IPS-18a (cell line): ENCODE results near the gene FSTL4.

ENCODE experiments used
- H3K27ac ChIP-seq: one replicate; pipeline ENCODE4 v1.5.1; 2013; ENCODE audit warnings: low read length
- H3K27me3 ChIP-seq: one replicate; pipeline ENCODE4 v1.6.1; 2013; ENCODE audit warnings: mild to moderate bottlenecking, low read length; ENCODE audit not compliant: control insufficient read depth, insufficient read depth
- H3K36me3 ChIP-seq: one replicate; pipeline ENCODE4 v1.6.1; 2013; ENCODE audit warnings: low read depth, low read length; ENCODE audit not compliant: control insufficient read depth
- H3K4me1 ChIP-seq: one replicate; pipeline ENCODE4 v1.6.1; 2013; ENCODE audit warnings: low read depth, low read length; ENCODE audit not compliant: control insufficient read depth
- H3K4me3 ChIP-seq: one replicate; pipeline ENCODE4 v1.5.1; 2013; ENCODE audit warnings: low read length
- H3K9ac ChIP-seq: one replicate; pipeline ENCODE4 v1.6.1; 2013; ENCODE audit warnings: mild to moderate bottlenecking, low read length, moderate library complexity
- H3K9me3 ChIP-seq: one replicate; pipeline ENCODE4 v1.6.1; 2013; ENCODE audit warnings: low read depth, low read length; ENCODE audit not compliant: control insufficient read depth

FSTL4 gene

GRCh38 chr5:133155326-133155969, 456.9 kb downstream of the FSTL4 start:
- no peak overlapping the region for H3K27ac ChIP-seq

DNA sequence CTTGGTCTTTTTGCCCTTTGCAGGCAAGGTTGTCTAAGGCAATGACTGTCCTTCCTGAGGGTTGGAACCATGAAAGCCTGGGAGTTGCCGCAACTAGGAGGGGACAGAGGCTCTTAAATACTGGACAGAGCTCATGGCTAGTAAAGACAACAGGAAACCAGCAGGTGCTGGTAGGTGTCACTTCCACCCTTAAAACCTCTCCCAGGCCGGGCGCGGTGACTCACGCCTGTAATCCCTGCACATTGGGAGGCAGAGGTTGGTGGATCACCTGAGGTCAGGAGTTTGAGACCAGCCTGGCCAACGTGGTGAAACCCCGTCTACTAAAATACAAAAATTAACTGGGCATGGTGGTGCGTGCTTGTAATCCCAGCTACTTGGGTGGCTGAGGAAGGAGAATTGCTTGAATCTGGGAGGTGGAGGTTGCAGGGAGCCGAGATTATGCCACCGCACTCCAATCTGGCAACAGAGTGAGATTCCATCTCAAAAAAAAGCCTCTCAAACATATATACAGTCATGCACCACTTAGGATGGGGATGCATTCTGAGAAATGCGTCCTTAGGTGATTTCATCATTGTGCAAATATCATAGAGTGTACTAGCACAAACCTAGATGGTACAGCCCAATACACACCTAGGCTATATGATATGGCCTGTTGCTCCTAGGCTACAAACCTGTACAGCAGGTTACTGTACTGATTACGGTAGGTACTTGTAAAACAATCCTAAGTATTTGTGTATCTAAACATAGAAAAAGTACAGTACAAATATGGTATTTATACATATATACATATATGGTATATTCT, 457.9 kb downstream of the FSTL4 start:
- Histone ChIP-seq H3K27ac (no peak overlapping the region), H3K9me3 (no peaks in the 10 kb centered on the region), H3K4me3 (no peak overlapping the region), H3K4me1 (no peaks in the 10 kb centered on the region), H3K27me3 (no peaks in the 10 kb centered on the region), H3K36me3 (no peaks in the 10 kb centered on the region), H3K9ac (no peak overlapping the region)

More at GRCh38 chr5:133155326-133155969, 456.9 kb downstream of the FSTL4 start:
- Histone ChIP-seq H3K4me3 (no peak overlapping the region), H3K27me3 (no peaks in the 10 kb centered on the region), H3K36me3 (no peaks in the 10 kb centered on the region), H3K9ac (no peak overlapping the region), H3K4me1 (no peaks in the 10 kb centered on the region), H3K9me3 (no peaks in the 10 kb centered on the region)

DNA sequence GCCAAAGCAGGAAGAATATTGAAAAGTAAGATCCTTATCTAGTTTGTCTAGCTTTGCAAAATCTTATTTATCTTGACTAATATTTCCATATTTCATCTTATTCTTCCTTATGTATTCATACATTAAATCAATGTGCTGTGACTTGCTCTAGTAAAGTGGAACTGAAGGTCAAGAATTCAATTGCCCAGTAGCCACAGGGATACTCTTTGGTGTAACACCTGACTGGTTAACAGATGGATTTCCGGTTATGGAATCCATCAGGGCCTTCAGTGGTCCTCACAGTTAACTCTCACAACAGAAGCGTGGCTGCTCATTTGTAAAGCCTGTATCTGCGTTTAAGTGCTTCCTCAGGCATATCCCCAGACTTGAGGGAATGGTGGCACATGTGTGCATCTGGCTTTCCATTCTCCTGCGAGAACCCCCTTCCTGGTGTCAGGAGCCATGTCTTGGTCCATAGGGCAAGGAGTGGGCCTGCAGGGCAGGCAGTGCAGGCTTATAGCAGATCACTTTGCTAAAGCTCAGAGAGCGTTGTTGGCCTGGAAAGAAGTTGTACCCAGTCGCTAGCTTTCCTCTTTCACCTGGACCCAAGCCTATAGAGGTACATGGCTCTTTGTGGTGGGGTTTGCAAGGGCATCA, 461.3 kb downstream of the FSTL4 start:
- H3K4me1 ChIP-seq, result no peaks in the 10 kb centered on the region
- no peak overlapping the region for H3K9ac ChIP-seq
- H3K27ac ChIP-seq, result no peak overlapping the region
- H3K4me3 ChIP-seq, result no peak overlapping the region
- no peaks in the 10 kb centered on the region for H3K36me3 ChIP-seq
- H3K27me3 ChIP-seq, result no peaks in the 10 kb centered on the region
- no peaks in the 10 kb centered on the region for H3K9me3 ChIP-seq

GRCh38 chr5:133149345-133149744, 463.0 kb downstream of the FSTL4 start:
- Histone ChIP-seq H3K27ac (no peak overlapping the region), H3K4me3 (no peak overlapping the region), H3K4me1 (no peaks in the 10 kb centered on the region), H3K36me3 (no peaks in the 10 kb centered on the region), H3K9me3 (no peaks in the 10 kb centered on the region), H3K9ac (no peak overlapping the region), H3K27me3 (no peaks in the 10 kb centered on the region)

DNA sequence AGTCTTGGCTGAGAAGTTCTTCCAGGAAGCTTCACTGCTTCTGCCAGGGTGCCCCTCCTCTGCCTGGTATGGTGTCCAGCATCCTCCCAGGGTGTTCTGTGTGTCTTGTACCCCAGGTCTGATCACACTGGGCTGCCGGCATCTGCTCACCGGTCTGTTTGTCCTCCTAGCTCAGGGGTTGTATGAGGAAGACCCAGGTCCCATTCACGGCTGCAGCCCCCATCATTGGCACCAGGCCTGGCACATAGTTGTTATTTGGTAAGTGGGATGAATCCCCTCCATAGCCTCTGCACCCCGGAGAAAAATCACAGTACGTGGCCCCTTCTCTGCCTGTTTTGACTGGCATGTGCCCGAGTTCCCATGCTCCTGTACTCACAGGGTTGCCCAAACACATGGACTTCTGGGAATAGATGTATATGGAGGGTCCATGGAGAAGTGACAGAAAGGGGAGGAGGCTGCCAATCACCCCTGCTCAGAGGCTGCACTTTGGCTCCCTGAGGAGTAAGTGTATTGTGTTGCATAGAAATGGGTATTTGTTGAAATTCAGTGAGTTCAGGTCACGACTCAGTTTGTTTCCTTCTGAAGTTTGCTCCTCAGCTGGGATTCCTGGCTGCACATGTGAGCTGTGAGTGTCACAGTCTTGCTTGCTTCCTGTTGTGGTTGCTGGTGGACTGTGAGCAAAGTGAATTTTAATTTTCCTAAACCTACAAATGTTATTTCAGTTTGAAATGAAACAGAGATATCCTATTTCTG, 464.4 kb downstream of the FSTL4 start:
- no peak overlapping the region for H3K27ac ChIP-seq
- H3K9ac ChIP-seq, result no peak overlapping the region
- H3K27me3 ChIP-seq, result no peaks in the 10 kb centered on the region
- H3K36me3 ChIP-seq, result no peaks in the 10 kb centered on the region
- no peak overlapping the region for H3K4me3 ChIP-seq
- no peaks in the 10 kb centered on the region for H3K9me3 ChIP-seq
- H3K4me1 ChIP-seq, result no peaks in the 10 kb centered on the region

DNA sequence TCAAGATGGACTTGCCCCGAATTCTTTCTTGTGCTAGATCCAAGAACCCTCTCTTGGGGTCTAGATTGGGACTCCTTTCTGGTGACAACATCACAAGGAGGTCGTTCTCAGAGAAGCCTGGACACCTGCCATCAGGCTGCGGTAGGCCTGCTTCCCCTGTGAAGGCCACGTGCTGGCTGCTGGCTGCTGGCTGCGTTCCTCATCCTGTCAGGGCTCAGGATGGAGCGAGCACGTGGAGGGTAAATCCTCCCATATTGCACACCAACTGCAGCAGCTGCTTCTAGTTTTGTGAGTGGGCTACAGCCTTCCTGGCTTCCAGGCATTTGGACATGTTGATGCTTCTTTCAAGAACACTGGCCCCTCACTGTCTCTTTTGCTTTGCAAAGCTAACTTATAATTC, 464.9 kb downstream of the FSTL4 start:
- Histone ChIP-seq H3K9ac (no peak overlapping the region), H3K36me3 (no peaks in the 10 kb centered on the region), H3K4me3 (no peak overlapping the region), H3K27me3 (no peaks in the 10 kb centered on the region), H3K4me1 (no peaks in the 10 kb centered on the region), H3K9me3 (no peaks in the 10 kb centered on the region), H3K27ac (no peak overlapping the region)
